ENCODE data around the gene ONECUT3. TPM values are rescaled to one million over a fixed set of nuclear protein-coding genes. Genes with fewer than 3 reads are reported as not detected.

Gene ONECUT3
- total and polyA plus RNA-seq, 2 of the 4 experiments (the other 2 are of a cell fraction) = not detected

GRCh38 chr19:1823539-1824251, 70.4 kb downstream of the ONECUT3 start:
- Histone ChIP-seq H3K9me3 (ENCODE audit: control insufficient read depth, insufficient read depth, low read length) (no peaks in the 10 kb centered on the region), H4K91ac (ENCODE audit: insufficient read depth, low read depth, low read length) (no peak overlapping the region), H3K4me3 (ENCODE audit: insufficient read depth, low read depth, low read length) (no peak overlapping the region), H3K27me3 (ENCODE audit: control insufficient read depth, insufficient read depth, low read length) (no peaks in the 10 kb centered on the region), H3K27ac (ENCODE audit: insufficient read depth, low read length) (no peak overlapping the region), H2BK120ac (ENCODE audit: low read depth, low read length) (no peak overlapping the region), H3K4ac (ENCODE audit: low read depth, low read length) (no peak overlapping the region), H3K79me1 (ENCODE audit: low read depth in 1 of 2, low read length in 2 of 2) (peaks cover 0 to 34% of the 10 kb centered on the region in 2 experiments; a peak in 3 of 4 replicates), H4K8ac (ENCODE audit: low read depth in 2 of 2, low read length in 2 of 2) (no peak overlapping the region), H3K4me2 (ENCODE audit: low read depth, low read length) (no peak overlapping the region), H2AFZ (replicated peaks; ENCODE audit: low read length, poor library complexity) (no peak overlapping the region), H4K20me1 (ENCODE audit: insufficient read depth, low read length) (peaks cover 13% of the 10 kb centered on the region), H2BK15ac (ENCODE audit: low read depth, low read length) (no peak overlapping the region), H4K5ac (ENCODE audit: low read depth, low read length) (no peak overlapping the region), H3K36me3 (ENCODE audit: control insufficient read depth, insufficient read depth, low read length) (peaks cover 44% of the 10 kb centered on the region), H3K56ac (ENCODE audit: extremely low read depth, insufficient read depth, low read length) (no peak overlapping the region), H3K9me1 (ENCODE audit: insufficient read depth, low read length) (no peaks in the 10 kb centered on the region), H3K9ac (ENCODE audit: low read depth, low read length) (no peak overlapping the region), H3K4me1 (ENCODE audit: control insufficient read depth, insufficient read depth, low read length) (peaks cover 4% of the 10 kb centered on the region; the same call in 1 of the 2 replicates), H3K14ac (replicated peaks; ENCODE audit: low read depth, low read length) (no peak overlapping the region), H2BK5ac (ENCODE audit: low read depth, low read length, poor library complexity, severe bottlenecking) (no peak overlapping the region), H2AK9ac (replicated peaks; ENCODE audit: low read depth, low read length, poor library complexity) (no peak overlapping the region), H2BK20ac (ENCODE audit: low read depth, low read length) (no peak overlapping the region), H3K23ac (ENCODE audit: low read depth, low read length) (no peak overlapping the region), H2AK5ac (ENCODE audit: low read depth, low read length) (no peak overlapping the region), H3K18ac (ENCODE audit: low read depth, low read length) (no peak overlapping the region)
- no TSS peak for BruUV-seq (replicated peaks)
- ChIA-PET POLR2A (ENCODE audit: unreplicated experiment) (no interaction called here), CTCF (interaction anchor here (1.1 kb wide), 1 partner anchor 13 kb away, joined by 4 read pairs; no protein-coding TSS in a partner anchor)
- dilution Hi-C loops (cut with HindIII; ENCODE audit: low sequenced_read_pairs, unreplicated experiment) = no loop called here
- TF ChIP-seq RFX5 (IDR thresholded peaks at IDR 0.05; ENCODE audit: low read depth, low read length) = no peak
- TF ChIP-seq CEBPB (IDR thresholded peaks at IDR 0.05; ENCODE audit: low read depth, low read length) = no peak
- no peak for TF ChIP-seq BHLHE40 (IDR thresholded peaks at IDR 0.05; ENCODE audit: low read depth, low read length)
- no peak for TF ChIP-seq NFE2L2 (IDR thresholded peaks at IDR 0.05; ENCODE audit: low read depth, low read length)
- no peak for TF ChIP-seq MXI1 (IDR thresholded peaks at IDR 0.05; ENCODE audit: borderline replicate concordance, low read depth, low read length)
- TF ChIP-seq RAD21 (IDR thresholded peaks at IDR 0.05; ENCODE audit: low read length) = no peak
- no peak for TF ChIP-seq MAFK (IDR thresholded peaks at IDR 0.05; ENCODE audit: low read depth, low read length)
- TF ChIP-seq USF2 (IDR thresholded peaks at IDR 0.05; ENCODE audit: low read depth, low read length) = no peak
- TF ChIP-seq MAZ (IDR thresholded peaks at IDR 0.05; ENCODE audit: borderline replicate concordance, low read depth, low read length) = no peak
- no peak for TF ChIP-seq RCOR1 (IDR thresholded peaks at IDR 0.05; ENCODE audit: insufficient replicate concordance, low read length)
- intact Hi-C loops (cut with micrococcal nuclease) = no loop called here
- WGBS, 2 experiments (ENCODE audit: extremely low coverage in 2 of 2, insufficient read length in 1 of 2) = 88% methylated on average over 21 of the region's 36 CpGs; no CpG with 5 or more reads in 1 of the 2 experiments
- DNase-seq (no peak), ATAC-seq (ENCODE audit: low read depth) (no peak)
- in situ Hi-C loops (cut with MboI; ENCODE audit: low sequenced_read_pairs) = no loop called here
